WTC11 (cell line): ENCODE data around the gene RNF151. TPM values are rescaled to one million over a fixed set of nuclear protein-coding genes. Genes with fewer than 3 reads are reported as not detected.

Source experiments
- ATAC-seq: fragments of 200-7000 bp; cut with Tn5 transposase; 2 replicates; pipeline ENCODE4 v1.10.0; 2021; ENCODE audit warnings: mild to moderate bottlenecking, moderate library complexity
- CTCF ChIA-PET: fragments of 300-600 bp; sonication (Branson Sonifier 250); formaldehyde crosslinking; loops from one replicate; lab custom pipeline; 2021; ENCODE audit warnings: antibody characterized with exemption; lab: Charles Lee
- POLR2A ChIA-PET: fragments of 350-600 bp; sonication (Branson Sonifier 250); formaldehyde crosslinking; loops from one replicate; lab custom pipeline; 2021; ENCODE audit warnings: antibody characterized with exemption; lab: Charles Lee
- DNase-seq: peaks from one replicate; pipeline ENCODE4 v3.0.0; 2021; ENCODE audit warnings: low spot score
- H3K27ac Mint-ChIP-seq: 2 replicates; pipeline ENCODE4 v1.8.0; 2021; ENCODE audit warnings: mixed read lengths
- H3K27me3 Mint-ChIP-seq: 2 replicates; pipeline ENCODE4 v1.8.0; 2021; ENCODE audit warnings: low read depth, mild to moderate bottlenecking, moderate library complexity, mixed read lengths
- H3K36me3 Mint-ChIP-seq: 2 replicates; pipeline ENCODE4 v1.8.0; 2021; ENCODE audit warnings: mixed read lengths
- H3K4me1 Mint-ChIP-seq: 2 replicates; pipeline ENCODE4 v1.8.0; 2022; ENCODE audit warnings: mixed read lengths
- H3K4me3 Mint-ChIP-seq: 2 replicates; pipeline ENCODE4 v1.8.0; 2021; ENCODE audit warnings: mild to moderate bottlenecking, moderate library complexity, mixed read lengths
- H3K9me3 Mint-ChIP-seq: 2 replicates; pipeline ENCODE4 v1.8.0; 2021; ENCODE audit warnings: mixed read lengths
- CREB1 ChIP-seq: sonication (generic); formaldehyde crosslinking; IDR thresholded peaks from 2 replicates; pipeline ENCODE4 v1.8.0; 2023; ENCODE audit warnings: mild to moderate bottlenecking, missing genetic modification reagents
- CREM ChIP-seq: sonication (generic); formaldehyde crosslinking; IDR thresholded peaks from 2 replicates; pipeline ENCODE4 v1.8.1; 2022; ENCODE audit warnings: mild to moderate bottlenecking, missing genetic modification reagents, moderate library complexity
- EMX1 ChIP-seq: fragments of 250-450 bp; sonication (Bioruptor Pico); IDR thresholded peaks from 2 replicates; pipeline ENCODE4 v1.8.0; 2021; ENCODE audit warnings: mild to moderate bottlenecking
- ETV6 ChIP-seq: sonication (generic); formaldehyde crosslinking; IDR thresholded peaks from 2 replicates; pipeline ENCODE4 v1.8.1; 2022; ENCODE audit warnings: mild to moderate bottlenecking, missing genetic modification reagents
- FOXK1 ChIP-seq: sonication (generic); formaldehyde crosslinking; IDR thresholded peaks from 2 replicates; pipeline ENCODE4 v1.8.0; 2022; ENCODE audit warnings: mild to moderate bottlenecking, moderate library complexity, missing genetic modification reagents
- FOXP1 ChIP-seq: sonication (generic); formaldehyde crosslinking; IDR thresholded peaks from 2 replicates; pipeline ENCODE4 v1.8.0; 2022; ENCODE audit warnings: missing genetic modification reagents, mild to moderate bottlenecking, moderate library complexity, borderline replicate concordance
- GRHL2 ChIP-seq: fragments of 250-450 bp; sonication (Bioruptor Pico); IDR thresholded peaks from 2 replicates; pipeline ENCODE4 v1.8.0; 2022; ENCODE audit warnings: mild to moderate bottlenecking, moderate library complexity; ENCODE audit not compliant: insufficient replicate concordance, severe bottlenecking
- GTF2I ChIP-seq: fragments of 250-450 bp; sonication (Bioruptor Pico); conservative IDR thresholded peaks from 2 replicates; pipeline ENCODE4 v1.4.0; 2021; ENCODE audit warnings: mild to moderate bottlenecking
- JAZF1 ChIP-seq: fragments of 250-450 bp; sonication (Bioruptor Pico); IDR thresholded peaks from 2 replicates; pipeline ENCODE4 v1.9.0; 2021; ENCODE audit warnings: moderate library complexity, mild to moderate bottlenecking, inconsistent platforms
- KAT7 ChIP-seq: sonication (generic); formaldehyde crosslinking; IDR thresholded peaks from 2 replicates; pipeline ENCODE4 v1.8.1; 2023; ENCODE audit warnings: missing genetic modification reagents, mild to moderate bottlenecking, borderline replicate concordance
- MYBL2 ChIP-seq: sonication (generic); formaldehyde crosslinking; IDR thresholded peaks from 2 replicates; pipeline ENCODE4 v1.8.1; 2023; ENCODE audit warnings: mild to moderate bottlenecking, moderate library complexity, missing genetic modification reagents
- NFE2L1 ChIP-seq: sonication (generic); formaldehyde crosslinking; IDR thresholded peaks from 2 replicates; pipeline ENCODE4 v1.8.1; 2023; ENCODE audit warnings: missing genetic modification reagents
- NFYB ChIP-seq: sonication (generic); formaldehyde crosslinking; conservative IDR thresholded peaks from 2 replicates; pipeline ENCODE4 v1.8.0; 2022; ENCODE audit warnings: low read depth, missing genetic modification reagents
- NR2C2 ChIP-seq: sonication (generic); formaldehyde crosslinking; IDR thresholded peaks from 2 replicates; pipeline ENCODE4 v1.8.0; 2022; ENCODE audit warnings: mild to moderate bottlenecking, missing genetic modification reagents
- NR3C1 ChIP-seq: sonication (generic); formaldehyde crosslinking; conservative IDR thresholded peaks from 2 replicates; pipeline ENCODE4 v1.8.1; 2023; ENCODE audit warnings: low read depth, mild to moderate bottlenecking, missing genetic modification reagents
- PRRX2 ChIP-seq: fragments of 250-450 bp; sonication (Bioruptor Pico); IDR thresholded peaks from 2 replicates; pipeline ENCODE4 v1.8.0; 2021; ENCODE audit warnings: mild to moderate bottlenecking
- RELA ChIP-seq: sonication (generic); formaldehyde crosslinking; IDR thresholded peaks from 2 replicates; pipeline ENCODE4 v1.8.1; 2022; ENCODE audit warnings: missing genetic modification reagents, mild to moderate bottlenecking, borderline replicate concordance
- SP1 ChIP-seq: sonication (generic); formaldehyde crosslinking; conservative IDR thresholded peaks from 2 replicates; pipeline ENCODE4 v1.8.1; 2022; ENCODE audit warnings: missing genetic modification reagents
- total RNA-seq: library from RNA; stranded (reverse); gene quantifications from 3 replicates; pipeline ENCODE4 v1.2.3, GENCODE V29; 2021
- TF ChIP-seq, protein P1 (sequence below): sonication (generic); formaldehyde crosslinking; IDR thresholded peaks from 2 replicates; pipeline ENCODE4 v1.8.1; 2022; ENCODE audit warnings: missing genetic modification reagents, borderline replicate concordance
- TF ChIP-seq, protein P2 (sequence below): sonication (generic); formaldehyde crosslinking; IDR thresholded peaks from 2 replicates; pipeline ENCODE4 v1.8.0; 2022; ENCODE audit warnings: missing genetic modification reagents
- TF ChIP-seq, protein P3 (sequence below): sonication (generic); formaldehyde crosslinking; IDR thresholded peaks from 2 replicates; pipeline ENCODE4 v1.8.1; 2022; ENCODE audit warnings: low read depth, mild to moderate bottlenecking, moderate library complexity, missing genetic modification reagents, borderline replicate concordance
- TF ChIP-seq, protein P4 (sequence below): fragments of 250-450 bp; sonication (Bioruptor Pico); IDR thresholded peaks from 2 replicates; pipeline ENCODE4 v1.9.0; 2021; ENCODE audit warnings: mild to moderate bottlenecking
- TF ChIP-seq, protein P5 (sequence below): sonication (generic); formaldehyde crosslinking; IDR thresholded peaks from 2 replicates; pipeline ENCODE4 v1.8.1; 2023; ENCODE audit warnings: mild to moderate bottlenecking, missing genetic modification reagents, moderate library complexity

The RNF151 gene
- total RNA-seq, 1 experiment from 2014 or later, result 0.31 TPM

DNA sequence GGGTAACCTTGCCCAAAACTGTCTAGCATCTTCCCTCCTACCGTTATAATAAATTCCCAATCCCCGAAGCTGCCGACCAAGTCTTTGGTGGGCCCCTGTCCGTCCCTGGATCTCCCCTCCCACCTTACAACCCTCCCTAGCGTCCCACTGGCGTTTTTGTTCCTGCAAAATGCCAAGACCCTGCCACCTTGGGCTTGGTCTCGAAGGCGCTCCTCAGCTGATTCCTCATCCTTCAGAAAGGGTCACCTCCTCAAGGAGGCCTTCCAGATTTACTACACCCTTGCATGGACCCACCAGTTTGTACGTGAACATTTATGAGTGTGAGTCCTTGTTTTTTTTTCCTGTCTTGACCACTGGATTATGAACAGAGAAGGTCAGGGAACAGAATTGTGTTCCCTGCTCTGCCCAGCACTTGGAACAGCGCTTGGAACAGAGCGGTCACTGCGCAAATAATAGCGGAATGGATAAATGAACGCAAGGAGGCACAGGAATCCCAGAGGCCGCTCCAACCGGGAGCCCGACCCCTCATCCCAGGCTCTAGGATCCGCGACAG is 16.4 kb downstream of the RNF151 start:
- no peak for ATAC-seq
- POLR2A ChIA-PET, result no interaction called here
- H3K36me3 Mint-ChIP-seq, result peaks cover 5% of the 10 kb centered on the region; the same call in 1 of the 2 replicates
- peak; percentile 39; the same call in 1 of the 2 replicates for TF ChIP-seq GTF2I (CRISPR knock-in tag)
- no peak for TF ChIP-seq JAZF1 (CRISPR knock-in tag)
- TF ChIP-seq FOXK1 (CRISPR knock-in tag), result no peak
- TF ChIP-seq, protein P1, sequence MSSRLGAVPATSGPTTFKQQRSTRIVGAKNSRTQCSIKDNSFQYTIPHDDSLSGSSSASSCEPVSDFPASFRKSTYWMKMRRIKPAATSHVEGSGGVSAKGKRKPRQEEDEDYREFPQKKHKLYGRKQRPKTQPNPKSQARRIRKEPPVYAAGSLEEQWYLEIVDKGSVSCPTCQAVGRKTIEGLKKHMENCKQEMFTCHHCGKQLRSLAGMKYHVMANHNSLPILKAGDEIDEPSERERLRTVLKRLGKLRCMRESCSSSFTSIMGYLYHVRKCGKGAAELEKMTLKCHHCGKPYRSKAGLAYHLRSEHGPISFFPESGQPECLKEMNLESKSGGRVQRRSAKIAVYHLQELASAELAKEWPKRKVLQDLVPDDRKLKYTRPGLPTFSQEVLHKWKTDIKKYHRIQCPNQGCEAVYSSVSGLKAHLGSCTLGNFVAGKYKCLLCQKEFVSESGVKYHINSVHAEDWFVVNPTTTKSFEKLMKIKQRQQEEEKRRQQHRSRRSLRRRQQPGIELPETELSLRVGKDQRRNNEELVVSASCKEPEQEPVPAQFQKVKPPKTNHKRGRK (CRISPR knock-in tag), result no peak
- TF ChIP-seq MYBL2, result peak; percentile 2; the same call in 1 of the 2 replicates
- TF ChIP-seq, all 79 proteins: peak for 2
- H3K27ac Mint-ChIP-seq, result peak overlapping the region; percentile 80; the same call in 1 of the 2 replicates
- H3K4me1 Mint-ChIP-seq, result peaks cover 27% of the 10 kb centered on the region
- H3K4me3 Mint-ChIP-seq, result peak overlapping the region; percentile 69
- peaks cover 39% of the 10 kb centered on the region for H3K27me3 Mint-ChIP-seq
- no peak for DNase-seq
- CTCF ChIA-PET, result interaction anchor here (0.7 to 4.4 kb wide), 3 partner anchors 21 to 1602 kb away, joined by 3 to 19 read pairs (median 3); no protein-coding TSS in a partner anchor
- no peaks in the 10 kb centered on the region for H3K9me3 Mint-ChIP-seq

DNA sequence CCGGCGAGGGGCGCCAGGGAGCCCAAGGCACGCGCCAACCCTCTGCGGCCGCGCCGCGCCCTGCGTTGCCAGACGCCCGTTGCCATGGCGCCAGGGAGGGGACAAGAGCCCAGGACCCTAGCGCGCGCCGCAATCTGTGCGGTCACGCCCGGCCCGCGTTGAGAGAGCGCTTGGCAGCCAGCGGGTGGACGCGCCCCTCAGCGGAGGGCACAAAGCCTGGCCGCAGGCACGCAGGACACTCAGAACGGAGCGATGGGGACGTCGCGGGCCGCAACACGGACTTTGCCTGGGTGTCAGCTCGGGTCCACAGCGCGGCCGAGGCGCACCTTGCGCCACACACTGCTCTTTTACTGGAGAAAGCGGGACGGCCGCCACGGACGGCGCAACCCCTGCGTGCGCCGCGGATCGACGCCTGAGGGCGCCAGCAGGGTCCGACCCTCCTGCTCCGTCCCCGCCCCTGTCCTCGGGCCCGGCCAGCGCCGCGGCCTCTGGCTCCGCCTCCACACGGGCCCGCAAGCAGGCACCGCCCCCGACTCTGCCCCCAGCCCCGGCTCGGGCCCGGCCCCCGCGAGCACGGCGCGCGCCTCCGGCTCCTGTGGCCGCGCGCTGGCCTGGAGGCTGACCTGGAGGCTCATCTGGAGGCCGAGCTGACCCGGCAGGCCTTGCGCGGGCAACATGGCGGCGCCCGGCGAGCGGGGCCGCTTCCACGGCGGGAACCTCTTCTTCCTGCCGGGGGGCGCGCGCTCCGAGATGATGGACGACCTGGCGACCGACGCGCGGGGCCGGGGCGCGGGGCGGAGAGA is 17.1 kb downstream of the RNF151 start, which contains the start of gene GFER:
Gene GFER (plus strand): TSS at position 650 of the 803 bp plus-strand sequence. CDS start 26 bp downstream, at position 676.
- Mint-ChIP-seq H3K36me3 (peaks cover 5% of the 10 kb centered on the region; the same call in 1 of the 2 replicates), H3K9me3 (no peaks in the 10 kb centered on the region), H3K4me3 (peak within 1 kb of the TSS; percentile 81), H3K27ac (peak within 1 kb of the TSS; percentile 80), H3K27me3 (peaks cover 42% of the 10 kb centered on the region), H3K4me1 (peaks cover 30% of the 10 kb centered on the region)
- ChIA-PET POLR2A (interaction anchor here (0.5 to 1.3 kb wide), 2 partner anchors 172 to 175 kb away, joined by 3 to 4 read pairs; partner anchors contain the start of gene TRAF7), CTCF (interaction anchor here (0.5 to 1.8 kb wide), 7 partner anchors 9 to 201 kb away, joined by 3 to 11 read pairs (median 3); partner anchors contain the start of genes NUBP2 and SPSB3)
- peak; percentile 78 for ATAC-seq
- peak; percentile 95 for DNase-seq
- 0 out of 2 replicates have a peak, but pooled peaks have one; percentile 20 for TF ChIP-seq ETV6 (CRISPR knock-in tag)
- TF ChIP-seq CREB1 (CRISPR knock-in tag), result no peak
- no peak for TF ChIP-seq GRHL2 (CRISPR knock-in tag)
- TF ChIP-seq, protein P2, sequence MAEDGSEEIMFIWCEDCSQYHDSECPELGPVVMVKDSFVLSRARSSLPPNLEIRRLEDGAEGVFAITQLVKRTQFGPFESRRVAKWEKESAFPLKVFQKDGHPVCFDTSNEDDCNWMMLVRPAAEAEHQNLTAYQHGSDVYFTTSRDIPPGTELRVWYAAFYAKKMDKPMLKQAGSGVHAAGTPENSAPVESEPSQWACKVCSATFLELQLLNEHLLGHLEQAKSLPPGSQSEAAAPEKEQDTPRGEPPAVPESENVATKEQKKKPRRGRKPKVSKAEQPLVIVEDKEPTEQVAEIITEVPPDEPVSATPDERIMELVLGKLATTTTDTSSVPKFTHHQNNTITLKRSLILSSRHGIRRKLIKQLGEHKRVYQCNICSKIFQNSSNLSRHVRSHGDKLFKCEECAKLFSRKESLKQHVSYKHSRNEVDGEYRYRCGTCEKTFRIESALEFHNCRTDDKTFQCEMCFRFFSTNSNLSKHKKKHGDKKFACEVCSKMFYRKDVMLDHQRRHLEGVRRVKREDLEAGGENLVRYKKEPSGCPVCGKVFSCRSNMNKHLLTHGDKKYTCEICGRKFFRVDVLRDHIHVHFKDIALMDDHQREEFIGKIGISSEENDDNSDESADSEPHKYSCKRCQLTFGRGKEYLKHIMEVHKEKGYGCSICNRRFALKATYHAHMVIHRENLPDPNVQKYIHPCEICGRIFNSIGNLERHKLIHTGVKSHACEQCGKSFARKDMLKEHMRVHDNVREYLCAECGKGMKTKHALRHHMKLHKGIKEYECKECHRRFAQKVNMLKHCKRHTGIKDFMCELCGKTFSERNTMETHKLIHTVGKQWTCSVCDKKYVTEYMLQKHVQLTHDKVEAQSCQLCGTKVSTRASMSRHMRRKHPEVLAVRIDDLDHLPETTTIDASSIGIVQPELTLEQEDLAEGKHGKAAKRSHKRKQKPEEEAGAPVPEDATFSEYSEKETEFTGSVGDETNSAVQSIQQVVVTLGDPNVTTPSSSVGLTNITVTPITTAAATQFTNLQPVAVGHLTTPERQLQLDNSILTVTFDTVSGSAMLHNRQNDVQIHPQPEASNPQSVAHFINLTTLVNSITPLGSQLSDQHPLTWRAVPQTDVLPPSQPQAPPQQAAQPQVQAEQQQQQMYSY (CRISPR knock-in tag), result no peak
- TF ChIP-seq NFYB (CRISPR knock-in tag), result 0 out of 2 replicates have a peak, but pooled peaks have one; percentile 5
- TF ChIP-seq NR3C1, result no peak
- TF ChIP-seq KAT7 (CRISPR knock-in tag), result no peak
- TF ChIP-seq, protein P3, sequence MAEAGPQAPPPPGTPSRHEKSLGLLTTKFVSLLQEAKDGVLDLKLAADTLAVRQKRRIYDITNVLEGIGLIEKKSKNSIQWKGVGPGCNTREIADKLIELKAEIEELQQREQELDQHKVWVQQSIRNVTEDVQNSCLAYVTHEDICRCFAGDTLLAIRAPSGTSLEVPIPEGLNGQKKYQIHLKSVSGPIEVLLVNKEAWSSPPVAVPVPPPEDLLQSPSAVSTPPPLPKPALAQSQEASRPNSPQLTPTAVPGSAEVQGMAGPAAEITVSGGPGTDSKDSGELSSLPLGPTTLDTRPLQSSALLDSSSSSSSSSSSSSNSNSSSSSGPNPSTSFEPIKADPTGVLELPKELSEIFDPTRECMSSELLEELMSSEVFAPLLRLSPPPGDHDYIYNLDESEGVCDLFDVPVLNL (CRISPR knock-in tag), result peak; percentile 81
- TF ChIP-seq, protein P4, sequence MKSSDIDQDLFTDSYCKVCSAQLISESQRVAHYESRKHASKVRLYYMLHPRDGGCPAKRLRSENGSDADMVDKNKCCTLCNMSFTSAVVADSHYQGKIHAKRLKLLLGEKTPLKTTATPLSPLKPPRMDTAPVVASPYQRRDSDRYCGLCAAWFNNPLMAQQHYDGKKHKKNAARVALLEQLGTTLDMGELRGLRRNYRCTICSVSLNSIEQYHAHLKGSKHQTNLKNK (CRISPR knock-in tag), result no peak
- no peak; the same call in 1 of the 2 replicates for TF ChIP-seq RELA (CRISPR knock-in tag)
- peak; percentile 87; the same call in 1 of the 2 replicates for TF ChIP-seq PRRX2 (CRISPR knock-in tag)
- peak; percentile 58 for TF ChIP-seq CREM (CRISPR knock-in tag)
- TF ChIP-seq, protein P5, sequence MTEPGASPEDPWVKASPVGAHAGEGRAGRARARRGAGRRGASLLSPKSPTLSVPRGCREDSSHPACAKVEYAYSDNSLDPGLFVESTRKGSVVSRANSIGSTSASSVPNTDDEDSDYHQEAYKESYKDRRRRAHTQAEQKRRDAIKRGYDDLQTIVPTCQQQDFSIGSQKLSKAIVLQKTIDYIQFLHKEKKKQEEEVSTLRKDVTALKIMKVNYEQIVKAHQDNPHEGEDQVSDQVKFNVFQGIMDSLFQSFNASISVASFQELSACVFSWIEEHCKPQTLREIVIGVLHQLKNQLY (CRISPR knock-in tag), result no peak
- peak; percentile 82 for TF ChIP-seq FOXK1 (CRISPR knock-in tag)
- TF ChIP-seq NR2C2 (CRISPR knock-in tag), result peak; percentile 84
- 0 out of 2 replicates have a peak, but pooled peaks have one; percentile 27 for TF ChIP-seq NFE2L1 (CRISPR knock-in tag)
- peak; percentile 85 for TF ChIP-seq SP1
- TF ChIP-seq EMX1 (CRISPR knock-in tag), result no peak
- TF ChIP-seq FOXP1 (CRISPR knock-in tag), result peak; percentile 69
